Astrocyte (in vitro differentiated cells and primary cell): Measurements from ENCODE around the gene CAMK2B. TPM values are rescaled to one million over a fixed set of nuclear protein-coding genes. Genes with fewer than 3 reads are reported as not detected.

ENCODE experiments used
- DNase-seq: peaks from one replicate; pipeline ENCODE4 v3.0.0-alpha.2; 2010; ENCODE audit warnings: low read depth
- FAIRE-seq: peaks from 2 replicates; lab custom pipeline; 2011; peaks lifted over from hg19 to GRCh38; lab: Jason Lieb, UNC
- H2AFZ ChIP-seq: 2 replicates; pipeline ENCODE4 v1.6.0; 2012; ENCODE audit warnings: low read depth, low read length, inconsistent platforms
- H3K27ac ChIP-seq: 2 replicates; pipeline ENCODE4 v1.5.1; 2011; ENCODE audit warnings: low read depth, low read length, inconsistent platforms
- H3K27me3 ChIP-seq: 2 replicates; pipeline ENCODE4 v1.6.0; 2011; ENCODE audit warnings: low read length, inconsistent platforms; ENCODE audit not compliant: insufficient read depth
- H3K36me3 ChIP-seq: 2 replicates; pipeline ENCODE4 v1.5.1; 2011; ENCODE audit warnings: low read length, inconsistent platforms; ENCODE audit not compliant: insufficient read depth
- H3K4me1 ChIP-seq: 2 replicates; pipeline ENCODE4 v1.5.1; 2011; ENCODE audit warnings: low read length, inconsistent platforms; ENCODE audit not compliant: insufficient read depth
- H3K4me2 ChIP-seq: 2 replicates; pipeline ENCODE4 v1.6.0; 2012; ENCODE audit warnings: low read length, inconsistent platforms
- H3K4me3 ChIP-seq: 2 replicates; pipeline ENCODE4 v1.5.1; 2011; ENCODE audit warnings: low read depth, mild to moderate bottlenecking, low read length, inconsistent platforms; ENCODE audit not compliant: insufficient read depth
- H3K79me2 ChIP-seq: 2 replicates; pipeline ENCODE4 v1.6.0; 2012; ENCODE audit warnings: mild to moderate bottlenecking, low read length, inconsistent platforms; ENCODE audit not compliant: insufficient read depth
- H3K9ac ChIP-seq: 2 replicates; pipeline ENCODE4 v1.6.0; 2012; ENCODE audit warnings: mild to moderate bottlenecking, low read length, inconsistent platforms
- H3K9me3 ChIP-seq: 2 replicates; pipeline ENCODE4 v1.5.1; 2012; ENCODE audit warnings: low read depth, mild to moderate bottlenecking, low read length, inconsistent platforms; ENCODE audit not compliant: insufficient read depth
- H4K20me1 ChIP-seq: 2 replicates; pipeline ENCODE4 v1.6.0; 2012; ENCODE audit warnings: low read length, inconsistent platforms; ENCODE audit not compliant: insufficient read depth
- H3K27ac Mint-ChIP-seq: one replicate; pipeline ENCODE4 v1.8.0; 2021; ENCODE audit warnings: mild to moderate bottlenecking, mixed read lengths; ENCODE audit not compliant: unreplicated experiment
- H3K27me3 Mint-ChIP-seq: one replicate; pipeline ENCODE4 v1.8.0; 2021; ENCODE audit warnings: low read depth, mixed read lengths; ENCODE audit not compliant: unreplicated experiment
- H3K36me3 Mint-ChIP-seq: one replicate; pipeline ENCODE4 v1.8.0; 2021; ENCODE audit warnings: low read depth, mixed read lengths; ENCODE audit not compliant: unreplicated experiment
- H3K4me1 Mint-ChIP-seq: one replicate; pipeline ENCODE4 v1.8.0; 2021; ENCODE audit warnings: low read depth, mixed read lengths; ENCODE audit not compliant: unreplicated experiment
- H3K4me3 Mint-ChIP-seq: one replicate; pipeline ENCODE4 v1.8.0; 2021; ENCODE audit warnings: mild to moderate bottlenecking, moderate library complexity, mixed read lengths; ENCODE audit not compliant: unreplicated experiment
- H3K9me3 Mint-ChIP-seq: one replicate; pipeline ENCODE4 v1.8.0; 2021; ENCODE audit warnings: mild to moderate bottlenecking, mixed read lengths; ENCODE audit not compliant: unreplicated experiment
- EZH2 ChIP-seq: IDR thresholded peaks from 2 replicates; pipeline ENCODE4 v1.6.1; 2012; ENCODE audit warnings: mild to moderate bottlenecking, low read length, inconsistent platforms; ENCODE audit not compliant: insufficient read depth
- total RNA-seq: library from RNA; stranded (reverse); gene quantifications from 2 replicates; pipeline ENCODE4 v1.2.1, GENCODE V29; 2021
- TF ChIP-seq, protein P1 (sequence below): IDR thresholded peaks from 2 replicates; pipeline ENCODE4 v1.5.1; 2011; ENCODE audit warnings: low read depth, mild to moderate bottlenecking, inconsistent platforms, low read length, moderate library complexity; ENCODE audit not compliant: insufficient read depth

Gene CAMK2B
- total RNA-seq, 1 donor from 2014 or later: 0.18 TPM

DNA sequence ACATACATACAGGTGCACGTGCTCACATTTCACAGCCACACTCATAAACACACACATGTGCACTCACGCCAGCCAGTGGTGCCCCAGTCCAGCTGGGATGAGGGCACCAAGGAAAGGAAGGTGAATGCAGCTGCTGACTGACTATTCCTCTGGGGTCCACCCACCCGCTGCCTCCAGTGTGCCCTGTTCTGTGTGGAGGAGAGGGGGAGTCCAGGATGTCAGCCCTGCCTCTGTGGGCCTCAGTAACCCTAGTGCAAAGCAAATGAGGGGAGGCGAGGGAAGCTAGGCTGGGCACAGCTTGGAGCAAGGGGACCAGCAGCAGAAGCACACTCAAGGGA is 67.0 kb downstream of the CAMK2B start:
- no peaks in the 10 kb centered on the region for H3K27me3 ChIP-seq
- H3K4me2 ChIP-seq: peak overlapping the region; percentile 80
- DNase-seq (no peak), FAIRE-seq (no peak)
- H3K4me3 ChIP-seq: no peak overlapping the region
- H3K4me1 ChIP-seq: peaks cover 30% of the 10 kb centered on the region
- H3K9ac ChIP-seq: no peak overlapping the region
- TF ChIP-seq, protein P1, sequence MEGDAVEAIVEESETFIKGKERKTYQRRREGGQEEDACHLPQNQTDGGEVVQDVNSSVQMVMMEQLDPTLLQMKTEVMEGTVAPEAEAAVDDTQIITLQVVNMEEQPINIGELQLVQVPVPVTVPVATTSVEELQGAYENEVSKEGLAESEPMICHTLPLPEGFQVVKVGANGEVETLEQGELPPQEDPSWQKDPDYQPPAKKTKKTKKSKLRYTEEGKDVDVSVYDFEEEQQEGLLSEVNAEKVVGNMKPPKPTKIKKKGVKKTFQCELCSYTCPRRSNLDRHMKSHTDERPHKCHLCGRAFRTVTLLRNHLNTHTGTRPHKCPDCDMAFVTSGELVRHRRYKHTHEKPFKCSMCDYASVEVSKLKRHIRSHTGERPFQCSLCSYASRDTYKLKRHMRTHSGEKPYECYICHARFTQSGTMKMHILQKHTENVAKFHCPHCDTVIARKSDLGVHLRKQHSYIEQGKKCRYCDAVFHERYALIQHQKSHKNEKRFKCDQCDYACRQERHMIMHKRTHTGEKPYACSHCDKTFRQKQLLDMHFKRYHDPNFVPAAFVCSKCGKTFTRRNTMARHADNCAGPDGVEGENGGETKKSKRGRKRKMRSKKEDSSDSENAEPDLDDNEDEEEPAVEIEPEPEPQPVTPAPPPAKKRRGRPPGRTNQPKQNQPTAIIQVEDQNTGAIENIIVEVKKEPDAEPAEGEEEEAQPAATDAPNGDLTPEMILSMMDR: no peak
- TF ChIP-seq EZH2: no peak
- H3K9me3 Mint-ChIP-seq: no peaks in the 10 kb centered on the region
- H4K20me1 ChIP-seq: no peaks in the 10 kb centered on the region
- H2AFZ ChIP-seq: no peak overlapping the region
- H3K36me3 ChIP-seq: no peaks in the 10 kb centered on the region
- no peaks in the 10 kb centered on the region for H3K36me3 Mint-ChIP-seq
- peaks cover 28% of the 10 kb centered on the region for H3K4me1 Mint-ChIP-seq
- no peaks in the 10 kb centered on the region for H3K9me3 ChIP-seq
- H3K4me3 Mint-ChIP-seq: peak overlapping the region; percentile 52
- H3K27ac ChIP-seq: no peak overlapping the region
- H3K27ac Mint-ChIP-seq: no peak overlapping the region
- no peaks in the 10 kb centered on the region for H3K79me2 ChIP-seq
- H3K27me3 Mint-ChIP-seq: peaks cover 20% of the 10 kb centered on the region

- Histone ChIP-seq H3K4me3 (peak overlapping the region; percentile 3), H3K4me1 (peaks cover 30% of the 10 kb centered on the region), H3K27ac (peak overlapping the region; percentile 35), H3K27me3 (no peaks in the 10 kb centered on the region), H3K4me2 (peak overlapping the region; percentile 80), H3K9ac (peak overlapping the region; percentile 52), H3K9me3 (no peaks in the 10 kb centered on the region), H4K20me1 (no peaks in the 10 kb centered on the region), H3K36me3 (no peaks in the 10 kb centered on the region), H2AFZ (no peak overlapping the region), H3K79me2 (no peaks in the 10 kb centered on the region)
- FAIRE-seq: peak; percentile 49
- H3K36me3 Mint-ChIP-seq: no peaks in the 10 kb centered on the region
- H3K9me3 Mint-ChIP-seq: no peaks in the 10 kb centered on the region
- no peak for TF ChIP-seq EZH2
- TF ChIP-seq, protein P1: no peak
- H3K4me3 Mint-ChIP-seq: peak overlapping the region; percentile 52
- H3K27ac Mint-ChIP-seq: peak overlapping the region; percentile 53
- H3K27me3 Mint-ChIP-seq: peaks cover 20% of the 10 kb centered on the region
- DNase-seq: peak; percentile 84
- H3K4me1 Mint-ChIP-seq: peaks cover 28% of the 10 kb centered on the region
Observed at GRCh38 chr7:44257618-44258422, 67.6 kb downstream of the CAMK2B start.

- Histone ChIP-seq H3K4me2 (peak overlapping the region; percentile 80), H3K79me2 (no peaks in the 10 kb centered on the region), H3K9ac (peak overlapping the region; percentile 52), H2AFZ (no peak overlapping the region), H3K27ac (peak overlapping the region; percentile 35), H3K27me3 (no peaks in the 10 kb centered on the region), H4K20me1 (no peaks in the 10 kb centered on the region), H3K4me3 (peak overlapping the region; percentile 3), H3K36me3 (no peaks in the 10 kb centered on the region), H3K4me1 (peaks cover 30% of the 10 kb centered on the region), H3K9me3 (no peaks in the 10 kb centered on the region)
- Mint-ChIP-seq H3K27me3 (peaks cover 17% of the 10 kb centered on the region), H3K36me3 (no peaks in the 10 kb centered on the region), H3K4me1 (peaks cover 28% of the 10 kb centered on the region), H3K27ac (no peak overlapping the region), H3K9me3 (no peaks in the 10 kb centered on the region), H3K4me3 (no peak overlapping the region)
- no peak for TF ChIP-seq EZH2
- no peak for DNase-seq
- no peak for FAIRE-seq
Observed at GRCh38 chr7:44257213-44257612, 68.2 kb downstream of the CAMK2B start.
